Parathyroid adenoma (tissue), 2 donors: Measurements from ENCODE around the gene CASKIN1.

ENCODE experiments used
- H2AFZ ChIP-seq: fragments of 300-600 bp; sonication (generic); one replicate; pipeline ENCODE4 v1.7.0; 2017; ENCODE audit warnings: antibody characterized with exemption, mild to moderate bottlenecking
- H3K27ac ChIP-seq: fragments of 300-600 bp; sonication (generic); one replicate; pipeline ENCODE4 v1.7.0; 2017
- H3K27me3 ChIP-seq: fragments of 300-600 bp; sonication (generic); one replicate; pipeline ENCODE4 v1.7.0; 2017; ENCODE audit warnings: low read length; ENCODE audit not compliant: control insufficient read depth, insufficient read depth
- H3K36me3 ChIP-seq: fragments of 300-600 bp; sonication (generic); one replicate; pipeline ENCODE4 v1.7.0; 2017; ENCODE audit warnings: low read length; ENCODE audit not compliant: control insufficient read depth, insufficient read depth
- H3K4me1 ChIP-seq: fragments of 300-600 bp; sonication (generic); one replicate; pipeline ENCODE4 v1.7.0; 2017; ENCODE audit warnings: control low read depth
- H3K4me2 ChIP-seq: fragments of 300-600 bp; sonication (generic); one replicate; pipeline ENCODE4 v1.7.0; 2017; ENCODE audit warnings: low read length
- H3K4me3 ChIP-seq: fragments of 300-600 bp; sonication (generic); one replicate; pipeline ENCODE4 v1.7.0; 2017; ENCODE audit warnings: low read depth, low read length
- H3K79me2 ChIP-seq: fragments of 300-600 bp; sonication (generic); one replicate; pipeline ENCODE4 v1.7.0; 2017; ENCODE audit warnings: control low read depth
- H3K9ac ChIP-seq: fragments of 300-600 bp; sonication (generic); one replicate; pipeline ENCODE4 v1.7.0; 2017; ENCODE audit warnings: mild to moderate bottlenecking
- H3K9me3 ChIP-seq: fragments of 300-600 bp; sonication (generic); one replicate; pipeline ENCODE4 v1.7.0; 2017; ENCODE audit warnings: low read length; ENCODE audit not compliant: control insufficient read depth
- CTCF ChIP-seq: fragments of 300-600 bp; sonication (generic); IDR thresholded peaks from one replicate; pipeline ENCODE4 v1.7.0; 2017; ENCODE audit warnings: antibody characterized with exemption, mild to moderate bottlenecking
- donor health status: primary hyperparathyroidism.

The CASKIN1 gene

GRCh38 chr16:2199095-2199494 lies 2.7 kb upstream of the CASKIN1 start:
- Histone ChIP-seq H3K9ac (no peak overlapping the region), H3K4me2 (no peak overlapping the region), H3K4me3 (no peak overlapping the region), H2AFZ (no peak overlapping the region), H3K27me3 (no peaks in the 10 kb centered on the region), H3K36me3 (no peaks in the 10 kb centered on the region), H3K4me1 (peaks cover 7% of the 10 kb centered on the region), H3K9me3 (no peaks in the 10 kb centered on the region), H3K79me2 (peaks cover 2% of the 10 kb centered on the region), H3K27ac (no peak overlapping the region)
- TF ChIP-seq CTCF: no peak

DNA sequence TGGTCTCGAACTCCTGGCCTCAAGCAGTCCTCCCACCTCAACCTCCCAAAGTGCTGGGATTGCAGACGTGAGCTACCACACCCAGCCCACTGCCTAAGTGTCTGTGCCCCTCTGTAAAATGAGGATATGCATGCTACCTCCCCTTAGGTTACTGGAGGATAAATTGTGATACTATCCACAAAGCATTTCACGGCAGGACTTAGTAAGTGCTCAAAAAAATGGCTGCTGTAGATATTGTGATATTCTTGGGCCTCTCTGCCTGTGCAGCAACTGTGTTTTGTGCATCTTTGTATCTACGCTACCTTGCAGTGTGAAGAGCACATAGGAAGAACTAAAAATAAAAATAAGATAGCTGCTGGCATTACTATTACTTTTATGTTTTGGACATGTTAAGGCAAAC lies 1.9 kb upstream of the CASKIN1 start:
- TF ChIP-seq CTCF: no peak
- no peaks in the 10 kb centered on the region for H3K27me3 ChIP-seq
- no peak overlapping the region for H3K9ac ChIP-seq
- no peak overlapping the region for H3K4me2 ChIP-seq
- peaks cover 2% of the 10 kb centered on the region for H3K79me2 ChIP-seq
- H3K4me3 ChIP-seq: no peak overlapping the region
- H3K36me3 ChIP-seq: no peaks in the 10 kb centered on the region
- H2AFZ ChIP-seq: no peak overlapping the region
- H3K4me1 ChIP-seq: peaks cover 7% of the 10 kb centered on the region
- H3K9me3 ChIP-seq: no peaks in the 10 kb centered on the region
- no peak overlapping the region for H3K27ac ChIP-seq

DNA sequence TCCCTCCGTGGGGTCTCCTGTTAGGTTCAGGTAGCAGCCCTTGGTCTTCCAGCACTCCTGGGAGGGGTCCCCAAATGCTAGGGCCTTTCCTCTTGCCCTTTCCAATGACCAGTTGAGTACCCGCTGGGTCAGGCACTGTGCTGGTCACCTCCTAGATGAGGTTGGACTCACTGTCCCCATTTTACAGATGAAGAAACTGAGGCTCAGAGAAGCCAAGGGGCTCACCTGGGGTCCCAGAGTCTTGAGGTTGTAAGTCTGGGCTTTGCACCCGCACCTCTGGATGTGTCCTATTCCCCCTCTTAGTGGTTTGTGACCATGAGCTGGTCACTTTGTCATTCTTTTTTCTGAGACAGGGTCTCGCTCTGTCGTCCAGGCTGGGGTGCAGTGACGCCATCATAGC lies 1.4 kb upstream of the CASKIN1 start:
- Histone ChIP-seq H3K9me3 (no peaks in the 10 kb centered on the region), H2AFZ (no peak overlapping the region), H3K36me3 (no peaks in the 10 kb centered on the region), H3K79me2 (peaks cover 2% of the 10 kb centered on the region), H3K27me3 (no peaks in the 10 kb centered on the region), H3K4me1 (peaks cover 7% of the 10 kb centered on the region), H3K9ac (no peak overlapping the region), H3K27ac (no peak overlapping the region), H3K4me3 (no peak overlapping the region), H3K4me2 (no peak overlapping the region)
- no peak for TF ChIP-seq CTCF

DNA sequence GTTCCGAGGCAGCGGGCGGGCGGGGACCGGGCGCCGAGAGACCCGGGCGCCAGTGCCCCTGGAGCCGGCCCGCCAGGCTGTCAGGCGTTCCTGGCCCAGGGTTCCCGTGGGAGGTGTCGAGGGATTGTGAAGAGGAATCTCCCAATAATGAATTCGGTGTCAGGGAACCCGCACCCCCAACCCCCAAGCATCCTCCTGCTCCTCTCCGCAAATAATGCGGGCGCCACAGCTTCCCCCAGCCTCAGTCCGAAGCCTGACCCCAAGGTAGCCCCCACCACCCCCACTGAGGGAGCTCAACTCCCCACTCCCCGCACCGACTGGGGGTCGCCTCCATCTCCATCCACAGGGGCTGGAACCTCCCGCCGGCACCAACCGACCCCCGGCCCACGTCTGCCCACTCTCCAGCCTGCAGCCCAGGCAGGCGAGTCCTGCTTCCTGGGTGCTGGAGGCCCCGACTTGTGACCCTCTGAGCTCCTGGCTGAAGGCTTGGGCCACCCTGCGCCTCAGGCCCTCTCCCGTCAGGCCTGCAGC lies 641 bp upstream of the CASKIN1 start:
- no peak overlapping the region for H3K4me3 ChIP-seq
- H3K27ac ChIP-seq: no peak overlapping the region
- peak overlapping the region; percentile 38 for H3K4me2 ChIP-seq
- TF ChIP-seq CTCF: no peak
- no peaks in the 10 kb centered on the region for H3K36me3 ChIP-seq
- H2AFZ ChIP-seq: peak overlapping the region; percentile 41
- H3K9me3 ChIP-seq: no peaks in the 10 kb centered on the region
- peaks cover 2% of the 10 kb centered on the region for H3K79me2 ChIP-seq
- H3K4me1 ChIP-seq: peaks cover 7% of the 10 kb centered on the region
- no peaks in the 10 kb centered on the region for H3K27me3 ChIP-seq
- H3K9ac ChIP-seq: no peak overlapping the region
